H7 (cell line): Measurements from ENCODE around the gene LYRM9. TPM values are rescaled to one million over a fixed set of nuclear protein-coding genes. Genes with fewer than 3 reads are reported as not detected.
"Not testable (repeated sequence)": the region's sequence is repeated elsewhere in the genome, so short reads cannot be mapped to it uniquely, and the experiment has no call there.

ENCODE experiments used
- DNase-seq: peaks from one replicate; pipeline ENCODE4 v3.0.0; 2012
- H3K27me3 ChIP-seq: 2 replicates; pipeline ENCODE4 v1.6.0; 2011; ENCODE audit warnings: mild to moderate bottlenecking, low read length; ENCODE audit not compliant: control insufficient read depth, insufficient read depth
- H3K36me3 ChIP-seq: replicated peaks from 2 replicates; pipeline ENCODE4 v1.5.1; 2011; ENCODE audit warnings: low read length; ENCODE audit not compliant: control insufficient read depth, insufficient read depth
- H3K4me3 ChIP-seq: 2 replicates; pipeline ENCODE4 v1.5.1; 2011; ENCODE audit warnings: low read depth, mild to moderate bottlenecking, control low read depth, low read length, moderate library complexity; ENCODE audit not compliant: insufficient read depth
- total RNA-seq: library from RNA; depleted of rRNA; stranded (reverse); fragments of >200 nt; shearing (Covaris generic); gene quantifications from 2 replicates; pipeline ENCODE4 v1.2.3, GENCODE V29; 2014; rRNA removed

The LYRM9 gene
- total RNA-seq, 1 experiment from 2014 or later, result 3.4 TPM

GRCh38 chr17:27829143-27829711 is 63.9 kb downstream of the LYRM9 start:
- H3K4me3 ChIP-seq, H3K27me3 ChIP-seq, H3K36me3 ChIP-seq, DNase-seq: not testable (repeated sequence)

Other genes starting within 250 kb of the LYRM9 start
- gene NOS2, start 92.8 kb downstream of the LYRM9 start, total RNA-seq, result 1.6 and 2.1 TPM in 2 replicates
- gene NLK, start 149.3 kb upstream of the LYRM9 start, total RNA-seq, result 20.4 and 21.7 TPM in 2 replicates